Nucleus accumbens (tissue), 56 donors: ENCODE results near the gene MACC1.
"Not testable (repeated sequence)": the region's sequence is repeated elsewhere in the genome, so short reads cannot be mapped to it uniquely, and the experiment has no call there.

Source experiments
- DNase-seq, 56 donors: peaks; one replicate each; lab custom pipeline; 2025; lab: John Stamatoyannopoulos, UW

Gene MACC1

GRCh38 chr7:20188567-20188966 lies 28.6 kb downstream of the MACC1 start:
- no peak for DNase-seq

GRCh38 chr7:20187850-20188249 lies 29.3 kb downstream of the MACC1 start:
- DNase-seq, result not testable (repeated sequence)

DNA sequence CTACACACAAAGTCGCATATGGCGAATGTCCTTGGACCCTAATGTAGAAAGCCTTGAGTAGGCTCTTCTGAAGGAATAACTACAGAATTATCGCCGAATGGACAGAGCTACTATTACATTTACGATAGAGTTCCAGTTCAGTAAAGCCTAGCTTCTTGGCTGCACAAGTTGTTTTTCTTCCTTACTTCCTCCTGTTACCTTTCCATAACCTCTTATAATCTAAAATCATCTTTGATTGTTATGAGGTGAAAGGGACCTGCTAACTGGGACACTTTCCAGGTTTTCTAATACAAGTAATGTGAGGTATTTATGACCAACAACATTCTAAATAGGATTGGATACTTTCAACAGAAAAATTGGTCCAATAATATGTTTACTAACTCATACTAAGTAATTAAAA lies 31.2 kb downstream of the MACC1 start:
- no peak for DNase-seq

DNA sequence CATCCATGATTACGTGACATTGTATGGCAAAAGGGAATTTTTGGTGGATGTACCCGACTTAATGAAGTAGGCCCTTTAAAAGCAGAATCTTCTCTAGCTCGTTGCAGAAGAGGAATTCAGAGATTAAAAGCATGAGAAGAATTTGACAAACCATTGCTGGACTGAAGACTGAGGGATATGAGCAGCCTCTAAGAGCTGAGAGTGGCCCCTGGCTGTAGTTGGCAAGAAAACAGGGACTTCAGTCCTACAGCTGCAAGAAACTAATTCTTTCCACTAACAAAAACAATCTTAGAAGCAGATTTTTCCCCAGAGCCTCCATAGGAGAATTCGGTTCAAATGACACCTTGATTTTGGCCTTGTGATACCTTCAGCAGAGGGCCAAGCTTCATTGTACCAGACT lies 34.1 kb downstream of the MACC1 start:
- DNase-seq, result no peak

- no peak for DNase-seq
Measured at GRCh38 chr7:20176578-20177242, 40.5 kb downstream of the MACC1 start.

DNA sequence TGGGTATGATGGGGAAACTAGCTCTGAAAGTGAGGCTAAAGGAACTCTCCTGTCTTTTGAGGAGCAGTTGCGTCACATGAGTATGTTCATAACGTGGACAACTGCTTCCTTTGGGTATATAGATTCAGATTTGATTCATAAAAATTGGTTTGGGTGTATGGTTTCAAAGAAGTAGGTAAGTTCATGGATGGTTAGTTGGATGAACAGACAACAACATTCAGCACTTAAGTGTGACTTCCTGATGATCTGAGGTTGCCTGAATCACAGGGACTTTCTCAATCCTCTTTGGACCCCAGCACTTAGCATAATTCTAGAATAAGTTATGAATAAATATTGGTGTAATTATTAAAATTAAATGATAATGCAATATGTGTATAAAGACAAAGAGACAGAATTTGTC lies 43.4 kb downstream of the MACC1 start:
- no peak for DNase-seq

DNA sequence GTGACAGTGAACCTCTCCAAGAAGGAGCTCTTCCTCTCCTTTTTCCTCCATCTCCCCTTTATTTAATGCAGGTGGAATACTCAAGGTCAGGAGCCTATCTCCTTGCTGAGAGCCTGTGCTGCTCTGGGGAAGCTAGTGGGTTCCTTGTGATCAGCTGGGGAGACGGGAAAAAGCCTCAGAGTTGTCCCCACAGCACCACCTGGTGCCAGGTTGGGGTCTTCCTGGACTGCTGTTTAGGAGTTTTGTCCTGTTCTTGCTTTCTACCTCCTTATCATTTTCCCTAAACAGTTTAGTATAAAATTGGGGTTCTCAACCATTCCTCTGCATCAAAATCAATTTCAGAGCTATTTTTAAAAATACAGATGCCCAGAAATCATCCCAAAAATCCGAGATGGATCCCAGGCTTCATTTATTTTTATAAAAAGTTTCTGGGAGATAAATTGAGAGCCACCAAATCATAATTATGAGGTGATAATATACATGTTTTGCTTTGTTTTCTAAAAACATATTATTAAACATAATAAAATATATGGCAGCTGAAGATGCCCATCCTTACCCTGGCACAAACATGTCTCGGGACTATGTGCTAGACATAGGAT lies 44.3 kb downstream of the MACC1 start:
- DNase-seq, result peak in 17 of 56 donors; percentile 1 to 62 (median 11)

GRCh38 chr7:20170633-20171032 lies 46.6 kb downstream of the MACC1 start:
- no peak for DNase-seq

DNA sequence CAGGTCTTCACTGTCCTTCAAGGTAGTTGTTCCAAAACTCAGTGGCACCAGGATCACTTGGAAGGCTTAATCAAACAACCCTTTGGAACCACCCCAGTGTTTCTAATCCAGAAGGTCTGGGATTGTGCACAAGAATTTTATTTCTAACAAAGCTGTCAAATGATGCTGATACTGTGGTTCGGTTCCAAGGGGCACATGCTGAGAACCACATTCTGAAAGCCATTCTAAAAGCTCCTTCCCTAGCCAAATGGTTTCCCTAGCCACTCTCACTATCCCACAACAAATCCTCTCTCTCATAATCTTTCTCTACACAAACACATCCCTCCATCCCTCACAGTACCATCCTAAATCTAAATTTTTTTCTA lies 52.1 kb downstream of the MACC1 start:
- DNase-seq, result no peak

DNA sequence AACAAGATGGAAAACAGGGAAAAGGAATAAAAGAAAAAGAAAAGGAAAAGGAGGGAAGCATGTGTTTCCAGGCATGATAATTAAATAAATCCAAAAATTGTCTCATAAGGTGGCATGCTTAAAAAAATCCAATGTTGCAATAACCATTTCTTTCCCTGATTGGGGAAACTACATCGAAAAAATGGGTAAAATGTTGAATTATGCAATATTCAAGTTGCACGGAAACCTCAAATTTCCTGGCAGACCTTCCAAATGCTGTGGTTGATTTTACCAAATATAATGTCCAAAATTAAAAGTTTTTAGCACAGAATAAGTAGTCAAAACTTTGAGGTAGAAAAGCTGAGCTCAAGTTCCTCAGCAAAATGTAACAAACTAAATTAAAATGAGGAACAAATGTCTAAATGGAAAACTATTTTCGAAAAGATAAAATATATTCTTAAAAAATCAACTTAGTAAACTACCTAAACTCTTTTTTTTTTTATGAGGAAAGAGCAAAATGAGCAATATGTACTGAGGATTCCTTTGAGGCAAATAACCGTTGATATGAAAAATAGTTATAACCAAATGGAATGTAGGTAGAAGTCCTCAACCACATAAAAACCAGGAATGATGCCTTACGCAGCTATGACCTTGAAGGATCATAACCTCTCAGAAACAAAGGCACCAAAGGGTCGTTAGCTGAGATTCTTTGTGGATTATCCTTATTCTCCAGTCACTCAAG lies 52.6 kb downstream of the MACC1 start:
- no peak for DNase-seq

DNA sequence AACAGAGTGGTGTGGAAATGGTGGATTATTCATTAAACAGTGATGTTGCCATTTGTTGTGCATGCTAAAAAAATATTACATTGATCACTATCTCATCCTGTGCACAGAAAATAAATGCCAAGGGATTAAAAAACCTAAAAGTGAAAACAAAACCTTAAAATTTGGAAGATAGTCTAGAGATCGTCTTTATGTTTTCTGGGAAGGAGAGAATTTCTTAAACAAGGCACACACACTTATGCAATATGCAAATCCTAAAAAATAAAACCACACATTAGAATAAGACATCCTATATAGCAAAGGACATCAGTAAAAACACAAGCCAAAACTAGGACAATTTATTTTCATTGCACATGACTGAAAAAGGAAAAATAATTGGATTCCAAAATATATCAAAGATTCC lies 54.5 kb downstream of the MACC1 start:
- DNase-seq, result no peak

DNA sequence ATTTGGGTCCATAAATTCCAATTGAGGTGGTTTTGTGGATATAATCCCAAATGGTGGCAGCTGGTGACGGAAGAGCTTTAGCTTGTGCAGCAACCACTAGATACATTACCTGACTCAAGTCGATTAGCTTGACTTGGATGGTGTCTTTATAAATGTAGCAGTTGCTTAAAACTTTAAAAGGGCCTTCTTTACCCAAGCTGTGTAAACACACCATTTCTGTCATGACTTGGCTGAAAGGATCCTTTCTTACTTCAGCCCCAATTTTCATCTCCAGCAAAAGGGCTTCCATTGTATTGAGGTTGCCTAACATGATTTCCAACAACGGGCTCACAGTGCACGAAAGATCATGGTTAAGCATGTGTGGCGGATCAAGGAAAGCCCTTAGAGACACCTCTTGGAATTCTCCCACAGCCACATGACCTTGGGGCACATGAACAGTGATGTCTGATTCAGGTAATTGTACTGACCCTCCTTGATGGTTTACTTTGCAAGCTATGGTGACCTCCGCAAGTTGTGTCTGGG lies 57.9 kb downstream of the MACC1 start:
- no peak for DNase-seq

DNA sequence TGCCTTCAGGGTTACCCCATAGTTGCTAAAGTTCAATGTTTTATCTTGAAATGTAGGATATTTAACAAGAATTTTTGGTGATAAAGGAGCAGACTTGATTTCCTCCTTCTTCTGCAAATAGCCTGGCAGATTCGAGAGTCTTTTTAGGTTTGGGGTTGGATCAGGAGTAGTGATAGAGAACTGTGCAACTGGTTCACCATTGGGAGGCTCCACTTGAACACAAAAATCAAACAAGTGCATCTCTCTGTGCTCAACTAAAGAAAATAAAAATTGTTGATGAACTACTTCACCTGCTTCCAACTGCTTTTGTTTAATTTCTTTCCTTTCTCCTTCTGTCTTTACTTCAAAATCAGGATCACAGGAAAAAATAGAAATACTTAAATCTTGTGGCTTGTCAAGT lies 58.5 kb downstream of the MACC1 start:
- peak in 8 of 56 donors; percentile 0 to 24 (median 10) for DNase-seq

DNA sequence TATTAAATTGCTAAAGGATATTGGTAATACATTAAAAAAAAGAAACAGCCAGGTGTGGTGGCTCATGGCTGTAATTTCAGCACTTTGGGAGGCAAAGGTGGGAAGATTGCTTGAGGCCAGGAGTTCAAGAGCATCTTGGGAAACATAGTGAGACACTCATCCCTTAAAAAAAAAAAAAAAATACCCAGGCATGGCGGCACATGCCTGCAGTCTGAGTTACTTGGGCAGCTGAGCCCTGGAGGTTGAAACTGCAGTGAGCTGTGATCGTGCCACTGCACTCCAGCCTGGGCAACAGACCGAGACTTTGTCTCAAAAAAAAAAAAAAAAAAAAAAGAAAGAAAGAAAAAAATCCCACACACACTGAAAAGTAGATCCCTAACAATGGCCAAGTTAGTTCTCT lies 59.7 kb downstream of the MACC1 start:
- DNase-seq, result no peak

DNA sequence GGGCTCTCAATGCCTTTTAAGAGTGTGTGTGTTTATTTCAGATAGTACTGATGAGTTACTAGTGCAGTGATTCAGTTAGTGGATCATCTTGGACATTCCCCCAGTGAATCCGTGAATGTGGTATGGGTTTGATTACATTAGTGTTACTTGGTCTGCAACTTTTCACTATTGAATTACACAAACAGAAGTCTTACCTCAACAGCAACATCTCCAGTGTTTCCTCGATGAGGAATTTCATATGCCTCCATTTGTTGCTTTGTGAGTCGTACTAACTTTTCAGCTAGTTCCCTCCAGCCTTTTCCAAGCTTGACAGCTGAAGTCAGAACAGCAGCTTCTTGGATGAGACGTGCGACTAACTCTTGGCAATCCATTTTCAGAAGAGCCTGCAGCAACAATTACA lies 63.2 kb downstream of the MACC1 start:
- no peak for DNase-seq

GRCh38 chr7:20153567-20153966 lies 63.6 kb downstream of the MACC1 start:
- no peak for DNase-seq

- no peak for DNase-seq
Measured at GRCh38 chr7:20152511-20152910, 64.7 kb downstream of the MACC1 start.

DNA sequence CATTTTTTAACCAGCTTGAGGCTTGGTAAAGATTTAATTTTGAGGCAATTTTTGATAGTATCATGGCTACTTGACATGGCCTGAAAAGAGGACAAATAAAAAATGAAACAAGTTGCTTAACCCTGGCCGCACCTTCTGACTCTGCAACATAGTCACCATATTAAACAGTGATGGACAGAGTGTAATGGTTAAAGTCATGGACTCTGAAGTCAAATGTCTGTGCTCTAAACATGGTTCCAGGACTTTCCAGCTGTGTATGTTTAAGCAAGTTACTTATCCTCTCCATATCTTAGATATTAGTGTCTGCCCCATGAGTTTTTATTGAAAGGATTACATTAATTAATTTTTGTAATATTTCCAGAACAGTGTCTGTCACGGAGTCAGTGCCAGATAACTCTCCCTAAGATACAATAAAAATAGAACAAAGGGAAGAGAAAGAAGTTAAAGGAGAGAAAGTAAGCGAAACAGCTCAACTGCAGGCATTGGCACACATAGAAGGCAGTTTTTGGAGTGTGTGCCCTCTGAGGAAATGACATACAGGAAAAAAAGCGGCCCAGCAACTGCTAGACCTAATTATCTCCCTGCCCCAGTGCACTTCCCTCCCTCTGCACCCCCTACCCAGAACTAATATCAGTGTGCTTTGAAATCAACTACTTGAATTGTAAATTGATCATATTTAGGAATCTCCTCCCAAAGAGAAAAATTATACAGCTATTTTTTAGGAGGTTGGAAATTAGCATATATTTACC lies 65.3 kb downstream of the MACC1 start:
- no peak for DNase-seq

- no peak for DNase-seq
Measured at GRCh38 chr7:20146451-20146850, 70.7 kb downstream of the MACC1 start.

- no peak for DNase-seq
Measured at GRCh38 chr7:20144801-20145200, 72.4 kb downstream of the MACC1 start.

DNA sequence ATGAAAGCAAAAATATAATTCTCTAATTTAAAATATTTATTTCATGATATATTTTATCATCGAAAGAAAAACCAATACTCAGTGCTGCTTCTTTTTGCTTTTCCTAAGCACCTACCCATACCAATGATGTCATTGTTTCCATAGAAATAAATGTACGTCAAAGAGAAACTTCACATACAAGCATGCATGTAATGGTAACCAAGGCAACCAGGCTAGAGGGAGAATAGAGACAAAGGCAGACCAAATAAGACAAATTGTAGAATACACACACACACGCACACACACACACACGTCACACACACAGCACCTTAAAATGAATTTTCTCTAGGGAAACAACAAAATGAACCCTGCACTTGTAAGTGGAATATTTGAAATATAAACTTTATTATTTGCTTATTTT lies 75.5 kb downstream of the MACC1 start:
- peak in 4 of 56 donors; percentile 5 to 35 (median 18) for DNase-seq
